PC-3 (cell line): Measurements from ENCODE around the gene TOM1L2. TPM values are rescaled to one million over a fixed set of nuclear protein-coding genes. Genes with fewer than 3 reads are reported as not detected.

Source experiments
- ATAC-seq: fragments of 200-7000 bp; cut with Tn5 transposase; 2 replicates; pipeline ENCODE4 v1.9.1; 2020; ENCODE audit warnings: mild to moderate bottlenecking, moderate library complexity
- BruUV-seq: library from RNA; stranded (reverse); fragments of 400-500 nt; replicated peaks from 2 replicates; lab custom pipeline; 2021; lab: Mats Ljungman, UMichigan
- CTCF ChIA-PET: fragments of 300-600 bp; sonication (Branson Sonifier 250); formaldehyde crosslinking; loops from one replicate; lab custom pipeline; 2022; ENCODE audit warnings: antibody characterized with exemption; lab: Charles Lee
- POLR2A ChIA-PET: fragments of 300-600 bp; sonication (Branson Sonifier 250); formaldehyde crosslinking; loops from one replicate; lab custom pipeline; 2022; ENCODE audit warnings: antibody characterized with exemption; ENCODE audit not compliant: unreplicated experiment; lab: Charles Lee
- DNase-seq: peaks from one replicate; pipeline ENCODE4 v3.0.0-alpha.2; 2015
- H2AFZ ChIP-seq: fragments of 300-600 bp; sonication (generic); 2 replicates; pipeline ENCODE4 v1.6.0; 2016; ENCODE audit warnings: antibody characterized with exemption, low read length
- H3F3A ChIP-seq: fragments of 300-600 bp; sonication (generic); one replicate; pipeline ENCODE4 v1.6.0; 2017; ENCODE audit warnings: antibody characterized with exemption, low read length, control low read depth, mild to moderate bottlenecking; ENCODE audit not compliant: unreplicated experiment
- H3K27ac ChIP-seq: fragments of 300-600 bp; sonication (generic); 2 replicates; pipeline ENCODE4 v1.5.1; 2016; ENCODE audit warnings: mild to moderate bottlenecking, low read length
- H3K27me3 ChIP-seq: fragments of 300-600 bp; sonication (generic); 2 replicates; pipeline ENCODE4 v1.6.1; 2016; ENCODE audit warnings: low read length, mixed read lengths
- H3K36me3 ChIP-seq: fragments of 300-600 bp; sonication (generic); 2 replicates; pipeline ENCODE4 v1.6.1; 2016; ENCODE audit warnings: low read depth, mixed run types, low read length, mixed read lengths
- H3K4me1 ChIP-seq: fragments of 300-600 bp; sonication (generic); 2 replicates; pipeline ENCODE4 v1.5.1; 2016; ENCODE audit warnings: low read length; ENCODE audit not compliant: insufficient read depth
- H3K4me2 ChIP-seq: fragments of 300-600 bp; sonication (generic); 2 replicates; pipeline ENCODE4 v1.6.0; 2016; ENCODE audit warnings: low read length
- H3K4me3 ChIP-seq: fragments of 300-600 bp; sonication (generic); 2 replicates; pipeline ENCODE4 v1.5.1; 2016; ENCODE audit warnings: mild to moderate bottlenecking, low read length, mixed read lengths
- H3K79me2 ChIP-seq: fragments of 300-600 bp; sonication (generic); 2 replicates; pipeline ENCODE4 v1.6.1; 2017; ENCODE audit warnings: low read length, mixed read lengths
- H3K9ac ChIP-seq: fragments of 300-600 bp; sonication (generic); 2 replicates; pipeline ENCODE4 v1.6.0; 2016; ENCODE audit warnings: mild to moderate bottlenecking, low read length
- H3K9me2 ChIP-seq: fragments of 300-600 bp; sonication (generic); replicated peaks from 2 replicates; pipeline ENCODE4 v1.6.1; 2016; ENCODE audit warnings: mixed run types, low read length, mixed read lengths
- H3K9me3 ChIP-seq: fragments of 300-600 bp; sonication (generic); 2 replicates; pipeline ENCODE4 v1.6.1; 2016; ENCODE audit warnings: low read length, mixed read lengths
- H4K20me1 ChIP-seq: fragments of 300-600 bp; sonication (generic); 2 replicates; pipeline ENCODE4 v1.6.1; 2016; ENCODE audit warnings: low read length, mixed read lengths
- CTCF ChIP-seq: fragments of 300-600 bp; sonication (generic); conservative IDR thresholded peaks from 2 replicates; pipeline ENCODE4 v1.5.1; 2017; ENCODE audit warnings: antibody characterized with exemption, low read depth, mild to moderate bottlenecking, low read length
- EZH2 ChIP-seq: fragments of 300-600 bp; sonication (generic); IDR thresholded peaks from one replicate; pipeline ENCODE4 v1.6.1; 2017; ENCODE audit warnings: antibody characterized with exemption, mild to moderate bottlenecking, low read length; ENCODE audit not compliant: unreplicated experiment
- EZH2phosphoT487 ChIP-seq: fragments of 300-600 bp; sonication (generic); IDR thresholded peaks from 2 replicates; pipeline ENCODE4 v1.6.1; 2018; ENCODE audit warnings: mild to moderate bottlenecking, antibody characterized with exemption, low read length, borderline replicate concordance
- intact Hi-C: fragments of 100-400 bp; cut with micrococcal nuclease; formaldehyde crosslinking; loops from 2 replicates; pipeline ENCODE4 v1.9.0; 2023
- total RNA-seq: library from RNA; depleted of rRNA; stranded (reverse); fragments of >200 nt; gene quantifications from 2 replicates; pipeline ENCODE4 v1.2.3, GENCODE V29; 2014

The TOM1L2 gene
- total RNA-seq, 1 experiment from 2014 or later, result 53.3 TPM

GRCh38 chr17:17971431-17972125 lies 622 bp downstream of the TOM1L2 start:
- H3K4me1 ChIP-seq, result peaks cover 13% of the 10 kb centered on the region
- H3K9ac ChIP-seq, result peak overlapping the region; percentile 65
- H3F3A ChIP-seq, result no peaks in the 10 kb centered on the region
- no peaks in the 10 kb centered on the region for H3K9me3 ChIP-seq
- no peaks in the 10 kb centered on the region for H4K20me1 ChIP-seq
- POLR2A ChIA-PET, result interaction anchor here (0.9 to 1.1 kb wide), 3 partner anchors 36 to 70 kb away, joined by 3 to 12 read pairs (median 4); no protein-coding TSS in a partner anchor
- H3K79me2 ChIP-seq, result peaks cover 56% of the 10 kb centered on the region
- H3K27me3 ChIP-seq, result no peaks in the 10 kb centered on the region
- peak overlapping the region; percentile 13 for H3K27ac ChIP-seq
- no TSS peak for BruUV-seq
- CTCF ChIA-PET, result interaction anchor here (1.1 to 1.9 kb wide), 3 partner anchors 50 to 81 kb away, joined by 4 to 6 read pairs (median 6); no protein-coding TSS in a partner anchor
- TF ChIP-seq CTCF, result peak; percentile 25; the same call in 1 of the 2 replicates
- no peak for TF ChIP-seq EZH2phosphoT487
- TF ChIP-seq EZH2, result no peak
- DNase-seq (no peak), ATAC-seq (peak; percentile 3)
- peak overlapping the region; percentile 93 for H3K4me2 ChIP-seq
- H3K36me3 ChIP-seq, result no peaks in the 10 kb centered on the region
- H2AFZ ChIP-seq, result peak overlapping the region; percentile 32; the same call in 1 of the 2 replicates
- intact Hi-C loops, result loop anchor here (1.0 to 2.0 kb wide), 3 partner anchors 50 to 81 kb away; no protein-coding TSS in a partner anchor
- no peaks in the 10 kb centered on the region for H3K9me2 ChIP-seq
- H3K4me3 ChIP-seq, result peak overlapping the region; percentile 80

GRCh38 chr17:17970699-17971430 lies 1.3 kb downstream of the TOM1L2 start:
- H2AFZ ChIP-seq, result no peak overlapping the region
- H3K4me3 ChIP-seq, result peak overlapping the region; percentile 80
- H3K79me2 ChIP-seq, result peaks cover 63% of the 10 kb centered on the region
- H3K27ac ChIP-seq, result peak overlapping the region; percentile 33
- intact Hi-C loops, result loop anchor here (2.0 kb wide), 1 partner anchor 80 kb away; no protein-coding TSS in a partner anchor
- H3K9ac ChIP-seq, result peak overlapping the region; percentile 65
- no peak for TF ChIP-seq CTCF
- no peak for TF ChIP-seq EZH2phosphoT487
- TF ChIP-seq EZH2, result no peak
- DNase-seq, result peak; percentile 87
- no peaks in the 10 kb centered on the region for H3K27me3 ChIP-seq
- H4K20me1 ChIP-seq, result no peaks in the 10 kb centered on the region
- ATAC-seq, result no peak
- BruUV-seq, result TSS peak; percentile 51
- CTCF ChIA-PET, result no interaction called here
- H3K4me2 ChIP-seq, result peak overlapping the region; percentile 93
- no peaks in the 10 kb centered on the region for H3K9me2 ChIP-seq
- H3K36me3 ChIP-seq, result no peaks in the 10 kb centered on the region
- POLR2A ChIA-PET, result interaction anchor here (0.5 kb wide), 1 partner anchor 11 kb away, joined by 3 read pairs; no protein-coding TSS in a partner anchor
- peaks cover 13% of the 10 kb centered on the region for H3K4me1 ChIP-seq
- no peaks in the 10 kb centered on the region for H3K9me3 ChIP-seq
- no peaks in the 10 kb centered on the region for H3F3A ChIP-seq
